NB4 (cell line): ENCODE measurements around the gene VPS36.

ENCODE experiments used
- DNase-seq: peaks from one replicate; pipeline ENCODE4 v3.0.0; 2010; ENCODE audit warnings: low read depth
- H3K4me3 ChIP-seq: one replicate; pipeline ENCODE4 v1.5.1; 2011; ENCODE audit warnings: mild to moderate bottlenecking, low read depth, low read length, moderate library complexity
- CTCF ChIP-seq: IDR thresholded peaks from one replicate; pipeline ENCODE4 v1.5.1; 2012; ENCODE audit warnings: low read depth, low read length
- MAX ChIP-seq: IDR thresholded peaks from 2 replicates; pipeline ENCODE4 v1.6.1; 2011; ENCODE audit warnings: low read depth, low read length
- MYC ChIP-seq: IDR thresholded peaks from 2 replicates; pipeline ENCODE4 v1.6.1; 2011; ENCODE audit warnings: low read depth, low read length
- POLR2A ChIP-seq: IDR thresholded peaks from 2 replicates; pipeline ENCODE4 v1.6.1; 2011; ENCODE audit warnings: mild to moderate bottlenecking; ENCODE audit not compliant: insufficient read length; ENCODE audit errors: extremely low read depth

Gene VPS36

GRCh38 chr13:52451135-52451804 is 836 bp upstream of the VPS36 start:
- no peak for DNase-seq
- H3K4me3 ChIP-seq: no peak overlapping the region

GRCh38 chr13:52450793-52451116 is 321 bp upstream of the VPS36 start:
- H3K4me3 ChIP-seq: no peak overlapping the region
- DNase-seq: no peak
- no peak for TF ChIP-seq MAX

More at GRCh38 chr13:52451135-52451804, 836 bp upstream of the VPS36 start:
- TF ChIP-seq CTCF: no peak
- no peak for TF ChIP-seq MYC
- TF ChIP-seq POLR2A: no peak
- TF ChIP-seq MAX: no peak

- no peak for TF ChIP-seq POLR2A
- TF ChIP-seq MYC: no peak
- no peak for TF ChIP-seq MAX
- TF ChIP-seq CTCF: no peak
- DNase-seq: peak; percentile 23
- peak overlapping the region; percentile 82 for H3K4me3 ChIP-seq
Measured at GRCh38 chr13:52449331-52450011, 963 bp downstream of the VPS36 start.

GRCh38 chr13:52447815-52448552 is 2.5 kb downstream of the VPS36 start:
- H3K4me3 ChIP-seq: peak overlapping the region; percentile 82
- TF ChIP-seq MYC: no peak
- TF ChIP-seq POLR2A: no peak
- TF ChIP-seq MAX: no peak
- TF ChIP-seq CTCF: no peak
- peak; percentile 23 for DNase-seq

GRCh38 chr13:52447354-52447753 is 3.1 kb downstream of the VPS36 start:
- H3K4me3 ChIP-seq: peak overlapping the region; percentile 17
- DNase-seq: no peak
- TF ChIP-seq MAX: no peak
- TF ChIP-seq POLR2A: no peak
- no peak for TF ChIP-seq MYC
- no peak for TF ChIP-seq CTCF

- H3K4me3 ChIP-seq: no peak overlapping the region
- DNase-seq: peak; percentile 32
- TF ChIP-seq MYC: no peak
- no peak for TF ChIP-seq CTCF
- no peak for TF ChIP-seq POLR2A
Measured at GRCh38 chr13:52446265-52446664, 4.2 kb downstream of the VPS36 start.
